HG02588 (cell line): ENCODE results near the gene AOPEP.

ENCODE experiments used
- ATAC-seq: cut with Tn5 transposase; IDR thresholded peaks from one replicate; pipeline ENCODE4 v1.9.1; 2021; ENCODE audit warnings: mild to moderate bottlenecking, moderate library complexity; ENCODE audit not compliant: unreplicated experiment

AOPEP gene

DNA sequence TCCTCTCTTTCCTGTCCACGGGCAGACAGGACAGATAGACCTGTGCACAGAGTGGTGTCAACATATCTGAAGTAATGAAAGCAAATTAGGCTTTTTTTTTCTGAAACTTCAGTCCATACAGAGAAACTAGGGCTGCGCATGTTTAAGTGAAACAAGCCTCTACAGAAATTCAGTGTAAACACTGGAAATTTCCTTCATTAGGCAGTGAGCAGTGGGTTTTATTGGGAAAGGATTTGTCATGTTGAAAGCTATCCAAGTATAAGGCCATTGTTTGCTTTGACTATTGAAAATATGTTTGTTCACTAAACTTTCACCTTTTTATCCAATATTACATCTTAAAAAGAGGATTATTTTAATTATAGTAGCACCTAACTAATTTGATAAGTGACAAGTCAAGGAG is 161.2 kb downstream of the AOPEP start:
- ATAC-seq = no peak

DNA sequence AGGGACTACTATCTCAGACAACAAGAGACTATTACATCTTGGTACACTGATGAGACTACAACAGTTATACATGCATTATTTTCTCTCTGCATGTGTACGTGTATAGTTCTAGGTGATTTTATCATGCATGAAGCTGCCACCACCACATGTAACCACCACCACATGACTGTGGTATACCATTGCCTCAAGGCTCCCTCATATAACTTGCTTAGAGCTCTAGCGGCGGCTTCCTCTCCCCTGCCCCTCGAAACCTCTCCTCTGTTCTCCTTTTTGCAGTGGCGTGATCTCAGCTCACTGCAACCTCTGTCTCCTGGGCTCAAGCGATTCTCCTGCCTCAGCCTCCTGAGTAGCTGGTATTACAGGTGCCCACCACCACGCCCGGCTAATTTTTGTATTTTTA is 162.3 kb downstream of the AOPEP start:
- ATAC-seq = no peak

DNA sequence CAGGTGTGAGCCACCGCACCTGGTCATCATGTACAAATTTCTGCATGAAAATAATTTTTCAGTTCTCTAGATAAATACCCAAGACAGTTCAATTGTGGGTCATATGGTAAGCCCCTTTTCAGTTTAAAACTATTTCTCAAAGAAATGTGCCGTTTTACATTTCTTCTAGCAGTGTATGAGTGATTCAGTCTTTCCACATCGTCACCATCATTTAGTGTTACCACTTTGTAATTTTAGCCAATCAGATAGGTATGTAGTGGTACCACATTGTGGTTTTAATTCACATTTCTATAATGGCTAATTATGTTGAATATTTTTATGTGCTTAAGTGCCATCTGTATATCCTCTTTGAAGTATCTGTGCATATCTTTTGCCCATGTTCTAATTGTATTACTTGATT is 163.1 kb downstream of the AOPEP start:
- no peak for ATAC-seq

DNA sequence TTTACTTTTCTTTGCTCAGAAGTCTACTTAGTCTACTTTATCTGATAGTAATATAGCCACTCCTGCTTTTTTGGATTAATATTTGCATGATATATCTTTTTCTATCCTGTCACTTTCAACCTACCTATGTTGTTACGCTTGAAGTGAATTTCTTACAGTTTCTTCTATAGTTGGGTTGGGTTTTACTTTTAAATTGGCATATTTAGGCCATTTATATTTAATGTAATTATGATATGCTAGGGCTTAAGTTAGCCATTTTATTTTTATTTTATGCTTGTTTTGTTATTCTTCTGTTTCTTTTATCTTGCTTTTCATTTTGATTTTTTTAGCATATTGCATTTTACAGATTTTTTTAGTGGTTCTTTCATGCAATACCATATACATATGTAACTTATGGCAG is 164.7 kb downstream of the AOPEP start:
- ATAC-seq = no peak

DNA sequence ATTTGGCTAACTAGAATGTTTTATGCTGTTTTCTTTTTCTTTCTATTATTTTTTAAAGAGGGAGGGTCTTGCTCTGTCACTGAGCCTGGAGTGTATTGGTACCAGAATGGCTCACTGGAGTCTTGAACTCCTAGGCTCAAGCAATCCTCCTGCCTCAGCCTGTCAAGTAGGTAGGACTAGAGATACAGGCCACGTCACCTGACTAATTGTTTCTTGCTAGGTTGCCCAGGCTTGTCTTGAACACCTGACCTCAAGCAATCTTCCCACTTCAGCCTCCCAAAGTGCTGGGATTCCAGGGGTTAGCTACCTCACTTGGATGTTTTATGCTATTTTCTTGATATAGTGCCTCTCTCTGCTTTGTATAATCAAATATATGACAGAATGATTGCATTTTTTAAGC is 166.2 kb downstream of the AOPEP start:
- ATAC-seq = no peak

DNA sequence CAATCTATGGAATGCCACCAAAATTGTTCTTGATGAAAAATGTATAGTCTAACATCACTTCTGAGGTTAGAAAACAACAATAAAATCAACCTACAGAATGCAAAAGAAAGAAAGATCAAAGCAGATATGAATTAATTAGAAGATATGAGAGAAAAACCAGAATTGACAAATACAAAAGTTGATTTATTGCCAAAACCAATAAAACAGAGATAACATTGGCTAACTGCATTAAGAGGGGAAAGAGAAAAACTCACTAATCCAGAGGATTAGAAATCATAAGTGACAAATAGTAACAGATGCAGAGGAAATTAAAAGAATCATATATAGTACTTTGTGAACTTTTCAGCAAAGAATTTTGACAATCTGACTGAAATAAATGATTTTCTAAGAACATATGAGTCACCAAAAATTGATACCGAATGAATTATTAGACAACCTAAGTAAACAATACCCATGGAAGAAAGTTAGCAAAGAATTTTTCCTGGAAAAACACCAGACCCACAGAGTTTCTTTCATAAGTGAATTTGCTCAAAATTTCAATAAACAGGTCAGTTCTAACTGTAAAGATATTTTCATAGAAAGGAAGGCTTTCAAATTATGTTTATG is 167.7 kb downstream of the AOPEP start:
- no peak for ATAC-seq

DNA sequence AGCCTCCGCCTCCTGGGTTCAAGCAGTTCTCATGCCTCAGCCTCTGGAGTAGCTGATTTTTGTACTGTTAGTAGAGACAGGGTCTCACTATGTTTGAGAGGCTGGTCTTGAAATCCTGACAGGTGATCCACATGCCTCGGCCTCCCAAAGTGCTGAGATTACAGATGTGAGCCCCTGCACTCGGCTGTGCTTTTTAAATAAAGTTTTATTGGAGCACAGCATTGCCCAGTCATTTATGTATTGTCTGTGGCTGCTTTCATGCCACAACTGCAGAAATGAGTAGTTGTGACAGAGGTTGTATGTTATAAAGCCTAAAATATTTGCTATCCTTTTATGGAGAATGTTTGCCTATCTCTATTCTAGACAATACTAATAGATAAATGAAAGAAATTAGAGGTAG is 169.2 kb downstream of the AOPEP start:
- no peak for ATAC-seq

DNA sequence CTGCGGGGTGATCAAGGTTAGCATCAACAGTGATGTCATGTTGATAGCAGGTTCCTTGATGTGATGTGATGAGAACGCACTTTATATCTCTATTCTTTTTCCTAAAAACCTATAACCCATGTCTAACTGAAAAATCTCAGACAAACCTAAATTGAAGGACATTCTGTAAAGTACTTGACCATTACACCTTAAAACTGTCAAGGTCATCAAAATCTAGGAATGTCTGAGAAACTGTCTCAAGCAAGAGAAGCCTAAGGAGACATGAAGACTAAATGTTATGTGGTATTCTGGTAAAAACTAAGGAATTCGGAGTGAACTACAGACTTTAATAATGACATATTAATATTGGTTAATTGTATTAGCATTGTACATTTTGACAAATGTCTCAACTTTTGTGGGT is 170.0 kb downstream of the AOPEP start:
- ATAC-seq = no peak

DNA sequence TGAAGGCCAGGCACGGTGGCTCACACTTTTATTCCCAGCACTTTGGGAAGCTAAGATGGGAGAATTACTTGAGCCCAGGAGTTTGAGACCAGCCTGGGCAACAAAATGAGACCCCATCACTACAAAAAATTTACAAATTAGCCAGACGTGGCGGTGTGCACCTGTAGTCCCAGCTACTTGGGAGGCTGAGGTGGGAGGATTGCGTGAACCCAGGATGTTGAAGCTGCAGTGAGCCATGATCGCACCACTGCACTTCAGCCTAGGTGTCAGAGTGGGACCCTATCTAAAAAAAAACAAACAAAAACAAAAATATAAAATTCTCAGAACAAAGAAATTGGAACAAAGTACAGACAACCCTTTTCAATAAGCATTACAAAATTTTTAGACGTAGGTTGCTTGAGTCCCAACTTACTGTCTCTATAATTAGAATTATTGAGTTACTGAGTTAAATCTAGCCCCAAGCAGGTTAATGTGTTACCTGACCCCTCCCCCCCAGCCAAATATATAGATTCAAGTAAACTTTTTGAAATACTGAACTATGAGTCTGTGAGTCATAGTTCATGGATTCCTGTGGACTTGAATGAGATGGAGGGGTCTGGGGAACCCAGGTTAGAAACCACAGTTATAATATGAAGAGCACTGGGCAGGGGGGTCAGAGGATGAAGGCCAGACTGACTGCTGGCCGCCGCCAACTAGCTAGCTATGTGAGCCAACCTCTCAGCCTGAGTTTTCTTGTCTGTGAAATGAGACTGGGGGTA is 173.1 kb downstream of the AOPEP start:
- no peak for ATAC-seq

DNA sequence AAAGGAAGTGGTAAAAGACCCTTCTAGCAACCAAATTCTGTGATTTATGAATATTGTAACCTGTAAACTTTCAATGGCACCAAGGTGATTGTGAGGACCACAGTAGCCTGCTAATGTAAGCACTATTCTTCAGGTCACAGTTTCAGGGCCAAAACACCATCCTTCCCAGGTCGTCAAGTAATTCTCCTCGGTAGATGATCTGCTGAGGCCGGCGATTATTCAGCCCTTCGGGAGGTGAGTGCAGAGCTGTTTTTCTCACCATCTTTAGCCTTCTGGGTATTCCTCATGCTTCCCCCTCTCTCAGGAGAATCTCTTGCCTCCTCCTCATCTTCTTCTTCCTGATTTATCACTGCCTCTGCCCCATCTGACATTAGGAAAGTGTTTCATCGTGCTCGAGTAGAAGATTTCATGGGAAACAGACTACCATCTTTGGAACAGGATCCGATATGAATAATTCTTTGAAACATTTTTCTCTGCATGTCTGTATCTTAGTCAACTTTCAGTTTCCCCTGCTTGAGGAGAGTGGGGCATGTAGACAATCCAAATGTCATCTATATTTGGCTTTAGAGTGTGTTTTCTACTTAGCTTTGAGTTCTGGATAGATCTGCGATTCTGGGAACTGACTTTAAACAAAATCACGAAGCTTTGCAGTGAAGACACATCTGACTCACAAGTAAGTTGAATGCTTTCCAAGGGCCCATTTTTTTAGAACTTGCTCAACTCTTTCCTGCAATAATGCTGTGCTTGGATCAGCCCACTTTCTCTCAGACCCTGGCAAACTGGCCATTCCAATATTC is 173.9 kb downstream of the AOPEP start:
- ATAC-seq = no peak

DNA sequence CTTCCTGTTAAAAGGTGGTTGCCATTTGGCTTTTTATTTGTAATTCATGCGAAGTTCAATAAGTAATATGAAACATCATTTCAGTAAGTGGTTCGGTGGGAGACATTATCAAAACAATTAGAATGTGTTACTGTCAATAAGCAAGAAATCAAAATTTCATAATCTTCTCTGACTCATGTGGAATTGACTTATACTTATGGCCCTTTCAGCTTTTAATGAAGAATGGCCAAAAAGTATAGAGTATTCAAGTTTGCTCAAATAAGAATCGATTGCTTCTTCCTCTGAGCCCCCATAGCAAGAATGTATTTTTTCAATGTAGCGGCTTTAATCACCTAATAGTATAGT is 174.5 kb downstream of the AOPEP start:
- no peak for ATAC-seq

DNA sequence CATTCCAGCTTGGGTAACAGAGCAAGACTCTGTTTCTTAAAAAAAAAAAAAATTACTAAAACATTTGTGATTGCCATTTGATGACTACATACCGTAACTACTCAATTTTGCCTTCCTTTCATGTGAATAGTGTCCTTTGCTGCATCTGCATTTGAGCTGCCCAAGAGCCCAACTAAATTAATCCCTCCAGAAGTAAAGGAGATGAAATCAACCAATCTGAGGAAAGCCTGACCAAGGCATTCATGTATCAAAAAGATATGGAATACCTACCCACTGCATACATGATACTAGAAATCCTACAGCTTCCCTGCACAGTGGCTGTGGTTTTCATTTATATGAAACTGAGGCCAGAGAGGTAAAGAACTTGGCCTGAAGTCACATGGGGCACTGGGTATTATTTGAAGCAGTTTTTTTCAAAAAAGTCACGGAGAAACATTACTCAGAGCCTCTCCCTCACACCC is 177.5 kb downstream of the AOPEP start:
- ATAC-seq = no peak

DNA sequence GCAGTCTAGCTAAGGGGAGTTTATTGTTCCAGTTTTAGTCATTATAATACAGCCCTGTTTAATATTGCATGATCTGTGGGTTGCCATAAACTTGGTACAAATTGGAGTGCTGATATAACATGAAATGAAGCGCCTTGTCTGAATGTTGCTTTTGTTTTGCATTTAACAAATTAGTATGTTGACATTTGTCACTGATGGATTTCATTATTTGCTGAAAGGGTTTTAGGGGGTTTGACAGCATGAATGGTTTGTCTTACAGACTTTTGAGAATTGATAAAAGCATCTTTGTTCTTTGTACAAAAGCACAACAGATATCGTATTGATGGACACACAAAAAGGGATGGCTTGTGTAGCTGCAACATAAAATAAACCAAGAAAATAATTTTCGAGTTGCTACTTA is 178.3 kb downstream of the AOPEP start:
- ATAC-seq = no peak

DNA sequence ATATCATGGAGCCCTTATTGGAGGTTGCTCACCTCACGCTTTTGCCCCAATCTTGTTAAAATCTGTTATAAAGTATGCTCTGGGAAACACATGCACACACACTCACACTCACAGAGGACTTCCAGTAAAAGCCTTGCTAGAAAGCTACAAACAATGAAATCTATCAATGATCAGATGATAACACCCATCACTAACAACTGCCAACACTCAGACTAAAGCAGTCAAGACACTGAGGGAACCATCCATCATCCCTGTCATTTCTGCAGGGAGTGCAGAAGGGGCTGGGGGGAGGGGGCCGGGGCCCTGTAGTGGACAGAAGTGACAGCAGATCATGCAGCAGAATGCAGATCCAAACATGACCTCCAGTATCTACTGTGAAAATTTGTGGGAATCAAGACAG is 179.1 kb downstream of the AOPEP start:
- no peak for ATAC-seq

DNA sequence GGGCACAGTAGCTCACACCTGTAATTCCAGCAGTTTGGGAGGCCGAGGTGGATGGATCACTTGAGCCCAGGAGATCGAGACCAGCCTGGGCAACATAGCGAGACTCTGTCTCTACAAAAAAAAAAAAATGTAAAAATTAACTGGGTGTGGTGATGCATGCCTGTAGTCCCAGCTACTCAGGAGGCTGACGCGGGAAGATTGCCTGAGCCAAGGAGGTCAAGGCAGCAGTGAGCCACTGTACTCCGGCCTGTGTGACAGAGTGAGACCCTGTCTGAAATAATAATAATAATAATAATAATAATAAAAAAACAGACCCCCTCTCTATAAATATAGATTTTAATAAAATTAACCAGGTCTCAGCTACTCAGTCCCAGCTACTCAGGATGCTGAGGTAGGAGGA is 179.7 kb downstream of the AOPEP start:
- no peak for ATAC-seq

DNA sequence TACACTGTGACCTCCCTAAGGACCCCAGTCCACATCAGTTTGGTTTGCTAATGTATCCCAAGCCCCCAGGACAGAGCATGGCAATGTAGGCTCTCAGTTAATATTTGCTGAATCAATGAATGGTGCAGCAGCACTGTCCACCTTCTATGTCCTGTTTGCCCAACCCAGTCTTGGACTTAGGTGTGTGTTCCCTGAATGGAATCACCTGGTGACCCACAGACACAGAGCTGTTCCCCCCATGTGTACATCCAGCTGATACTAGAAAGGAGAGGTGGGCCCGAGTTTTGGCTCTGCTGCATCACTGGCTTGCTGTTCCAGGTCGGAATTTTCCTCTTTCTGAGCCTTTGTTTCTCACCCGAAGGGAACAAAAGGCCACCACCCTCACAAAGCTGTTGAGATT is 180.2 kb downstream of the AOPEP start:
- no peak for ATAC-seq

DNA sequence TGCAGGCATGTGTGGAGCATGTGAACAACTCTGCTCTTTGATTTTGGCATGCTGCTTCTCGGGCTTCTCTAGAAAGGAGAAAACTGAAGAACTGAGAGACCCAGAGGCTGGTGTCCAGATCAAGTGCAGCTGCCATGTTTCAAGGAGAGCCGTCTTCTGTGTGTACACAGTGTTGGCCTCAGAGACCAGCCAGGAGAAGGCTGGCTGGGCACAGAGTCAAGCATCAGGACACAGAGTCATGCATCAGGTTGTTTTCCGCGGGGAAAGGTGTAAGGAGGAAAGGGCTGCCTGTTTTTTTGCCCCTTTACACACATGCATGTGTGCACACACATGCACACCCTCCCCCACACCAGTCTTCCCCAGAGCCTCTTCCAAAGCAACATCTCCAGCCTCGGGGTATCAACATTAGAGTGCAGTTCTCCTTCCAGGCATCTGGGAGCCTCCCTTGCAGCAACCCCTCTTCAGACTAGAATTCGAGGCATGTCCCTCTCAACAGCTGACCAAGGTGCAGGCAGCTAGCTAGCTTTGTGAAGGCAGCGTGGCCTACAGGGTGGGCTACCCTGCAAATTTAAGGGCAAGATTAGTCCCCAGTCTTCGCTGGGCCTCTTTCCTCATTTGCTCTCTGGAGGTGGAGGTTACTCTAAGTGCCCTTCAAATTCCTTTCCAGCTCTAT is 180.9 kb downstream of the AOPEP start:
- no peak for ATAC-seq

DNA sequence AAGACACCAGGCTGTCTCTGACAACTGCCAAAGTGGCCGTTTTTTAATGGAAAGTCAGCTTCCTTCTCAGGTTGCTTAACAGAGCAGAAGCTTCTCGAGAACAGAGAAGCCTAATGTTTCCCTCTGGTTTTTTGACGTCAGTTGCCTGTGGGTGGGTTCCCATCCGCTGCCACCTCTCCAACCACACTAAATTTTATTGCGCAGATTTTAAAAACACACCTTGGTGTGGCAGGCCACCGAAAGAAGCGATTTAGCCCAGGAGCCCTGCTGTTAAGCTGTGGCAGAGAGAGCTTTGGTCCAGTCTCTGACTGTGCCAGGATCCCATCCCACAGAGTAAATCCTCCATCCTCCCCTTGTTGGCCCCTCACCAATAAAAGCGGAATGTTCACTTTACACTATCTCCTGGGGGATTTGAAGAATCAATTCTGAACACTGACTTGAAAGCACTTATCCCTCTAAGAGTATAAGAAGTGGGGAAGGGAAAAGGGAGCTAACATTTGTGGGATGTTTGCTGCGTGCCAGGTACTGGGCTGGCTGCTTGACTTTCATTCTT is 181.6 kb downstream of the AOPEP start:
- no peak for ATAC-seq

DNA sequence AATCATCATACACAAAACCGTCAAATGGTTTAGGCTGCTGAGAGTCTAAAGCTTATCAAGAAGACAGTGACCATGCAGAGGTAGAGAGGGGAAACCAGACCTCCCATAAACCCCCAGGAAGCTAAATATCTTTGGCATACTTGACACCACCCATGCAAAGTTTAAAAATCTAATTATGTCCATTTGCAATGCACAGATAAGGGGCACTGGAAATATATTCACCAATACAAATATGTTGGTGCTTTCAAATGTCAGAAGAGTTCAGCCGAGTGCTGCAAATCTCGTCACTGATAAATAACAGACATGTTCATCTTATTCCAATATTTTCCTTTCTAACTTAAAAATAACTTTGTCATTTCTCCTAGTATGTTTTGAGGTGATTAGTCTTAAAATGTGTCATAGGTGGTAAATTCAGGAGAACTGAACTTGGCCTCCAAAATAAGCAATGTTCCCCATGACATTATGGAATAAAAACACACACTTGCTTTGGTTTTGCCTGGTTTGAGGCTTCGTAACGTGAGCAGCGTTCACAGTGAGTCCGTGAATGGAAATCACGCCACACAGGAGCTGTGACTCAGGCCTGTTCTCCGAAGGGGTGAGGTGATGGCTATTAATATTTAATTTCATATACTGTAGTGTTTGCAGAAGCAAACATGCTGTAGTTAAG is 182.2 kb downstream of the AOPEP start:
- no peak for ATAC-seq

DNA sequence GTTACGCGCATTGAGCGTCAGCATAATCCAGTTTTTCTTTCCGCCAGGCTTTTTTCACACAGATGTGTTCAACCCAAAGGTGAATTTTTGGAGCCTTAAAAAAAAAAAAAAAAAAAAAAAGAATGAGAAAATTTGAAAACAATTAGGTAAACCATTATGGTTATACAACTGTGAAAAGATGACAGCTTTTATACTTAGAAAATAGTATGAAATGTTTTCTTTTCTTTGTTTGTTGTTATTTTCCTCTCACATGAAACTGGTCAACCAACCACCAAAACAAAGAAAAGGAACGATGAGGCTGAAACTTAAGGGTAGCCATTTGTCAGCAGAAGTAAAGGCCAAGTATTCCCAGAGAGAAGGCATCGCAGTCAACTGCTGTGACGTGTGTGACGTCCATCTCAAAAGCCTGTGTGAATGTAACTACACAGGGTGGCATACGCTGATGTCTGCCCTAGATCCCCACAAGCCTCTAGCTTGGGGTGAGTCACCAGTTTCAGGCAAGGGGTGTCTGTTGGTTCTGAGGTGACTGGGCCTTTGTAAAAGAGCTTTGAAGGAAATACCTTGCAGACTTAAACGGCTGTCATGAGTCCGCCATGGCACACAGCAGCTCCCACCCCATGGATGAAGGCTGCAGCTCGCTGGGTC is 182.9 kb downstream of the AOPEP start:
- ATAC-seq = no peak
